T-helper 2 cell (primary cell): ENCODE measurements around the gene ART4.
A peak's percentile ranks its signal among the peaks of the same experiment; 100 is the strongest.

Experiments
- DNase-seq, 5 experiments: peaks; one replicate each; pipeline versions ENCODE4 v3.0.0 to v3.0.0-alpha.2; 2012 to 2022

The ART4 gene

DNA sequence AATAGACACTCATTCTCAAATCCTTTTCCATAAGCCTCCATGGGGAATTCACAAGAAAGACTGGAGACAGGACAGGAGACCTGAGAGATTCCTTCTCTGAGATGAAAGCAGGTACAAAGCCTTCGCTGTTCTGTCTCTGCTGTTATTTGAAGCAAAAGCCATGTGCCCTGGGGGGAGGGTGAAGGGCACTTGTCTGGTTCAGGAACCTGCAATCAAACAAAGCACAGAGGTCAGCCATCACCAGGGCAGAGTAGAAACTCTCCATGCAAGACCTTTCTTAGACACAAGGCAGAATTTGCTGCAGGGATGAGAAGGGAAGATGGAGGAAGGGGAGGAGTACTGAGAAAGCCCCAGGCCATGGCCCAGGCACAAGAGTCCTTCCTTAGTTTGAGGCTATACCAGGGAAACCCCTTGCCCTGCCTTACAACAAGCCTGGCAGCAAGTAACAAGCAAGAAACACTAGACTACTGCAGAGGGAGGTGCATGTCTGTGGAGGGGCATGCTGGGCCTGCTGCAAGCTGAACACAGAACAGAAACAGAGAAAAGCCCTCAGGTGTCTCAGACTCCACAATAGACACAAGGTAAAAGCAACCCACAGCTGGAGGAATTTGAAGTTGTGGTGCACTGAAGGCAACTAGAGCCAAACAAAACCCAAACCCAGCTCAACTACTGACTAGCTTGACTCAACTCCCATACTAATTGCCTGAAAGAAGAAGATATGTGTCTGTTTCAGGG, 7.8 kb upstream of the ART4 start:
- no peak for DNase-seq

DNA sequence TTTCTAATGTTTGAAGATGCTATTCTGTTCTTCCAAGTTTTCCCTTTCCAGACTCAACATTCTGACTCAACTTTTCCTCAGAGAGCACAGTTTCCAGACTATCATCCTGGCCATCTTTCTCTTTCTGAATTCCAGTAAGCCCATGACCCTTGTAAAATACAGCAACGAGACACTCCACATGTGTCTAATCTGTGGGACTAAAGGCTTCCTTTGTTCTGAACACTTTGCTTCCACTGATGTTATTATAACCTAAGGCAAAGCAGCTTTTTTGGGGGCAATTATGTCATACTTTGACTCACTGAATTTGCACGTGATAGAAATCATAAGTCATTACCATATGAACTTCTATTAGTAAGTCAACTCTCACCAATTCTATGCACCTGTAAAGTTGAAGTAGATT, 6.3 kb upstream of the ART4 start:
- DNase-seq, result no peak

DNA sequence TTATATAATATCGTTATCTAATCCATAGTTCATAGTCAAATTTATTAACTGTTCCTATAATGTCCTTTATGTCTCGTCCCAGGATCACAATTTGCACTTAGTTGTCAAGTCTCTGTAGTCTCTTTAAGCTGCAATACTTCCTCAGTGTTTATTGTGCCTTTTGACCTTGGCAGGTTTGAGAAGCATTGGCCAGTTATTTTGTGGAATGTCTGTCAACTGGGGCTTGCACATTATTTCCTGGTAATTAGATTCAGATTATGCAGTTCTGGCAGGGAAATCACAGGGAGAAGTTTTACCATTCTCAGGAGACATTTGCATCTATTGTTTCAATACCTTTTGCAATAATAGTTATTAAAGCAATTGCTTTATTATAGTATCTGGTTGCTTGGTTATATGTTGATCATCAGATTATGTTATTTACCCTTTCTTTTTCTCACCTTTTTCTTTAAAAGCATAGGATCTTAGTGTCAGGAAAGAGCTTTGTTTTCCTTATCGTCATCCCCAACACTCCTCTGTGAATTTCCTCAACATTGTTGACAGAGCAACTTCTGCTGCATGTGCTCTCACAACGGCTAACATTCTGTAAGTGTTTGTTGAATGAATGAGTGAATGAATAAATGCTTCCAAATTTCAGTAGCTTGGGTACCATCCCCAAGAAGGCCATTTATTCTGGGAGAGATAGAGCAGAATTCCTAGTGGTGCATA, 3.7 kb upstream of the ART4 start:
- no peak for DNase-seq

DNA sequence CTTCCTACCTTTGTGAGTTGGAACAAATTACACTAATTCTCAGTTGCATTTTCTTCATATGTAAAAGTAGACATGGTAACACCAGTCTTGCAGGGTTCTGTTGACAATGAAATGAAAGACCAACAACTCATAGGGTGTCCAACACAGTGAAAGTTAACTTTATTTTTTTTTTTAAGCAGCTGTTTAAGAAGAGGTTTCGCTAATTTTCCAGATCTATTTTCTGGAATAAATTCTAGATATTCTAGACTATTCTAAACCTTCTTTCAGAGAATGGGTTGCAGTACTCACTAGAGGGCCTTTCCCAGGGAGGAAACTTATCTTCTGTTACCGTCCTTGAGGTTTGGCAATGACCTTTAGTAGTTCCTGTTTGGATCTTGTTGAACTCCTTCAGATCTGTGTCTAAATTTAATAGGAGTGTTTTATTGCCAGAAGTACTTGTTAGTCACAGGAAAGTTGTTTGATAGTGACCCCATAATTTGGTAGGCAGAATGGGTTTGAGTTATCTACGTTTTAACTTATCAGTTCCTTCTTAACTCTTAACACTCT, 2.8 kb upstream of the ART4 start:
- DNase-seq, result no peak

DNA sequence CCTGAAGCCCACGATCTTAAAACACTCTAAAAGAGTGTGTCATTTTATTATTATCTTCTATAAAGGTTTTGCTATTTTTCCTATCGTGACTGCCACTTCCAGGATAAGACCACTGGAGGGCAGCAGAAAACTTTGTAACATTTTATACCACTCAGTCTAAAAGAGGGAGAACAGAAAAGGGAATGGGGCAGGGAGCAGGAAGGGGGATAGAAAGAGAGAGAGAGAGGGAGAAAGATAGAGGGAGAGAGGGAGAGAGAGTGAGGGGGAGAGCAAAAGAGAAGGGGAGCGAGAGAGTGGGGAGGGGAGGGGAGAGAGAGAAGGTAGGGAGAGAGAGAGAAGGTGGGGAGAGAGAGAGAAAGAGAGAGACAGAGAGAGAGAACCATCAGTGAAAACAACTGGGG, 2.0 kb upstream of the ART4 start:
- DNase-seq, result peak in 2 of 5 experiments; percentile 29 to 47

DNA sequence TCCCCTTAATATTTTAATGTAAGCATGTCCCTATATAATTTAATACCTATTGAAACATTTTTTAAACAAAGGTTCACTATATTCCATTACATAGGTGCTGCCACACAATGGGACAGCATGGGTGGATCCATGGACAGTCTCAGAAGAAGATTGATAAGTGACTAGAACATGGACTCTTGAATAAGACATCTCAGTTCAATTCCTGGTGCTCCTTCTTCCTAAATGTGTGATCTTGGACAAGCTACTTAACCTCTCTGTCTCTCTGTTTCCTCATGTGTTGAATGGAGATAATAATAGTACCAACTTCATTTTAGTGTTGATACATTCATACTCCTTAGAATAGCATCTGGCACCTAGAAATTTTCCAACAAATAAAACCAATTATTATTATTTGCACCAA, 1.1 kb upstream of the ART4 start:
- DNase-seq, result no peak

DNA sequence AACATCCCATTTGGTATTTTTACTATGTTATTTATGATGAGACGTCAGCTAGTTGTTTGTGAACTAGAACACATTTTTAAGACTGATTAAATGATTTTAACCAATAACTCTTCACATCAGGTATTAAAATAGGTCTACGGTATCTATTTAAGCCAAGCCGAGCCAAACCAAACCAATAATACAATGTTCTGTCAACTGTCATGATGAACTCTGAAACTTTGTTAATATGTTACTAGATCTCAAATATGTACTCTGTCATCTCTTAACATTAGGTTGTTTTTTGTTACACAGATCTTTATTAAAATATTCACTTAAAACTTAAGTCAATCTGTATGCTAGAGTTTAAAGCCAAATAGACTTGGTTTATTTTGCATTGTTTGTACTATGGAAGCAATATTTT, 1.0 kb downstream of the ART4 start:
- DNase-seq, result no peak

DNA sequence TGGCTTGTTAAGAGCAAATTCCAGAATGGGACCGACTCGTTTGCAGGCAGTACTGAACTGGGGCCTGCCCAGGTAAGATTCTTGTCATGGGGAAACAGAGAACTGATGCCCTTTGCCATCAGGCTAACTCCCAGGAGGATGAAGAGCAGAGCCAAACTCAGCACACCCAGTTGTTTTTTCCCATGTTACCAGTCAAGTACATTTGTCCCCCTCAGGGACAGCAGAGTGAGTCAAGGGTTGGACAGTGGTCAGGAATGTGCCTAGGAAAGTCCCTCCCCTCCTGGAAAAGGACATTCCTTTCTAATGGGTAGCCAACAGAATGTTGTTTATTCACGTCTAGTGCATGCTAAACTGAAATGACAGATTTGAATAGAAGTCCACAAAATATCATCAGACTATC, 1.6 kb downstream of the ART4 start:
- DNase-seq, result no peak

DNA sequence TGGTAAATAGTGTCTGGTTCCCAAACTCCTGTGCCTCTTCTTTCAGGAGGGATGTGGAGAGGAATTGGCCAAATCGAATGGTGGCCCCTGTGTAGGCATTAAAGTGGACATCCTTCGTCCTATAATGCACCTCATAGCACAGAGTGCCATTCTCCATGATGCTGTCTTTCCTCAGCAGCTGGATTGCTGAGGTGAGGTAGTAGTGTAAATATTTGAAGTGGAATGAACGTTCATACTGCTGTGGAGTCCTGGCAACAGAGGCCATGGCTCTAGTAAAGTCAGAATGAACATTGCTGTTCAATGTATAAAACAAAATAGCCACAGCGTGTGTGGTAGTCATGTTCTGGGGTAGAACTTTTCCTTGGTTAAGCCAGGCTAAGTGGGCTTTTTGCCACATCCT, 2.7 kb downstream of the ART4 start:
- no peak for DNase-seq

DNA sequence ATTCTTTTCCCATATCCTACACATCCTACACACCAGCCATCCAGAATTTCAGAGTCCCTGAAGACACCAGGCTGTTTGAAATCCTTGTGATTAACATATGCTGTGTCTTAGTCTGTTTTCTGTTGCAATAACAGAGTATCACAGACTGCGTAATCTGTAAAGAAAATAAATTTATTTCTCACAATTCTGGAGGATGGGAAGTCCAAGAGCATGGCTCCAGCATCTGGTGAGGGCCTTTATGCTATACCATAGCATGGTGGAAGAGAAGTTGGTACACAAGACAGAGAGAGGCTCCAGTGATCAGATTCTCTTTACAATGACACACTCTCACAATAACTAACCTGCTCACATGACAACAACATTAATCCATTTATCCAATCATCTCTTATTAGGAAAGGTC, 4.1 kb downstream of the ART4 start:
- no peak for DNase-seq

DNA sequence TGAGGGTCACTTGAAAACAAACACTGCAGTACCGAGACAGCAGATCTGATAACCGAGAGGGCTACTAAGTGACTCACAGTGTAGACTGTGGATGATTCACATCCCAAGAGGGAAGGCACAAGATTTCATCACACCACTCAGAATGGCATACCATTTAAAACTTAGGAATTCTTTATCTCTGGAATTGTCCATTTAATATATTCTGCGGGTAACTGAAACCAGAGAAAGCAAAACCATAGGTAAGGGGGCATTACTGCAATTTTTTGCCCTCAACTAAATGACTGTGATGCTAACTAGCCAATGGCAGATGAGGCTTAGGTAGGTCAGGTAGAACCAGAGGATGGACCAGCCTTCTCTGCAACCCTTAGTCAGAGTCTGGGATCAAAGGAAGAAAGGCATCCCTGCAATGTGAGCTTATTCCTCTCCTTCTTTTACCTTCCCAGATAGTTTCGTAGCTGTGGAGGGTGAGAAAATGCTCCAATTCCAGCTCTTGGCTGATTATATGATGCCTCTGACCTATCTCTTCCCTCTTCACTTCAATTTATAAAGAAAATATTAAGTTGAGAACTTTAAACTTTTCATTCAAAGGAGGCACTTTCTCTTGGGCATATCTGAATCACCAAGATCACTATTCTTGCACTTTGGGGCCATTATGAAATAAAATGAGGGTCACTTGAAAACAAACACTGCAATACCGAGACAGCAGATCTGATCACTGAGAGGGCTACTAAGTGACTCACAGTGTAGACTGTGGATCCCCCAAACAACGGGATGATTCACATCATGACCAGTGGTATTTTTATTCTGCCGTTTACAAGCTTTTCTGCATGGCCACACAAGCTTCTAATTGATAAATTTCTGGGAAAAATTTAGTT, 6.8 kb downstream of the ART4 start:
- no peak for DNase-seq

DNA sequence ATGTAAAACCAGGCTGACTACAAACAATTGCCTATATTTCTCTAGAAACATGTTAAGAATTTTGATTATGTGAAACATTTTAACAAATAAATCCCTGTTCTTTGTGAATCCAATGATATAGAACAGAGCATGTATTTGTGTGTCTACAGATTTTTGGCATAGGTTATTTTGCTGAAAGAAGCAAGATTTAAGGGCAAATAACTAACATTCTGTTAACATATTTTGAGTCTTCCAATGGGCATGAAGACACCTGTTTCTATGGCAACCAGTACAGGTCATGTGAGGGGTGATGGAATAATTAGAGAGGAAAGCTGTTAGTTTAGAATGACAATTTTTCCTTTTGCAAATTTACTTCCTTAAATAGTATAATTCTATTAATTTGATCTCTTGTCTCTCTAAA, 8.8 kb downstream of the ART4 start:
- DNase-seq, result no peak

DNA sequence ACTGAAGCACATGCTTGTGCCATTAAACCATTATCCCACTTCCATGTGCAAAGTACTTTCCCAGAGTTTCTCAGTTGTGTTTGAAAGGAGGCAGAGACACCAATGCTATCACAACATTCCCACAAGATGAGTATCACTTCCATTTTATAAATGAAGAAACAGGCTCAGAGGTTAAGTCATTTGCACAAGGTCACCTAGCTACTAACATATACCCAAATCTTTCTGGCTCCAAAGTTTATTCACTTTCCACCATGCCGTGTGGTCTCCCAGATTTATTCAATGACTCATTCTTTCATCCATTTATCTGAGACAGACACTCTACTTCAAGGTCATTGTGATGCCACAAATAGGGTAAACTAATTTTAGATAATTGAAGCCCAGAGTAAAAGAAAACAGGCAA, 9.4 kb downstream of the ART4 start:
- no peak for DNase-seq

DNA sequence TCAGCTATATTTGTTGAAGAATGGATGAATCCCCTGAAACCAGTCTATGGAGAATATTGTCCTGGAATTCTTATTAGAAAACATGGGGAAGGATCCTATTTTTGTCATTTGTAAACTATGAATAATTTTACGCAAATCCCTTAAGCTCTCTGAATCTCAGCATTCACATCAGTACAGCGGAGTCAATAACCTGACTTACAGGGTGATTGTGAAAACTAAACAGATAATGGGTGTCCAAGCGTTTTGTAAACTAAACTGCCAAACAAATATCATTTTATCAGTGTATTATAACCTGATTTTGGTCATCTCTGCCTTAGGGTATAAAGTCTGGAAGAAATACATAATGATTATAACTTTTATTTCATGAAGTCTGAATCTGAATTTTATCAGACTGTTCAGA, 10.0 kb downstream of the ART4 start:
- no peak for DNase-seq

DNA sequence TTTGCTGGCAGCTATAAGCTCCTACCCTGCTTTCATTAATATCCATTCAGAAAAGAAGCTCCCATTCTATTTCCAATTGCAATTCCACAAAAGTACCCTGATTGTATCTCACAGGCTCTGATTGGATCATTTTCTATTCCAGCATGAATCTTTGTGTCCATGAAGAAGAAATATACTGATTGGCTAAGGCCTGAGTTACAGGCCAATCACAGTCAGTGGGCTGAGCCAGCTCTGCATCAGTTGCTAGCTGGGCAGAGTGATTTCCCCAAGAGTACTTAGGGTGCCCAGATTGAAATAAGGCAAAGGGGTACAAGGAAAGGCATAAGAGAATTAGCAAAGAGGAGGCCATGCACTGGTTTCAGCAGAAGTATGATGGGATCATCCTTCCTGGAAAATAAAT, 14.4 kb downstream of the ART4 start:
- peak in 1 of 5 experiments; percentile 21 for DNase-seq

DNA sequence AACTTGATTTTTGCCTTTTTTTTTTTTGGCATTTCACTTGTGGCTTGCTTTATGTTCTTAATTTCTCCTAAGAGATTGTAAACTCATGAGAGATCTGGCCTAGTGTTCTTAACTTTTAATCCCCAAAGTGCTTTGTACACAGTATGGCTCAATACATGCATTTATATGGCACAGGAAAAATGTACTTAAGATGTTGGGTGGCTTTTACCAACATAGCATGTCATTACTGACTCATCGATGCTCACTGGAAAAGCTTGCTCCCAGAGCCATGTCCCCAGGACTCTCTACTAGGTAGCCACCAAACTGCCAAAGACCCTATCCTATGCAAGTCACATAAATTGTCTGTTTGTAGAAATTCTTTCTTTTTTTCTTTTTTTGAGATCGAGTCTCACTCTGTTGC, 16.3 kb downstream of the ART4 start:
- DNase-seq, result no peak

DNA sequence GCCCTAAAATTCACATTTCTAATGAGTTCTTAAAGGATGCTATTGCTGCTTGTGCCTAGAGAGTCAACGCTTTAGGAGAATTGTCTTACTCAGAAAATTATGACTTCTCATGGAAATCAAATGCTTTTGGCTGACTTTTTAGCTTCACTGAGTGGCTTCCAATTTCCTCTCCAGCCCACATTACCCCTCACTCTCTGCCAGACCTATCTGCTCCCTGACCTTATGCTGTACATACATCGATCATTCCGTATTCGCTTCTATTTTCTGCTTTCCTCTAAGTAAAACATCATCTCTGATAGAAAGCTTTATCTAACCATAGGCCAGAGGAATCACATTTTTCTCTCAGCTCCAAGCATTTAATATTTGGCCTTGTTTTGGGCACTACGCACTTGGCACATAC, 16.8 kb downstream of the ART4 start:
- no peak for DNase-seq

DNA sequence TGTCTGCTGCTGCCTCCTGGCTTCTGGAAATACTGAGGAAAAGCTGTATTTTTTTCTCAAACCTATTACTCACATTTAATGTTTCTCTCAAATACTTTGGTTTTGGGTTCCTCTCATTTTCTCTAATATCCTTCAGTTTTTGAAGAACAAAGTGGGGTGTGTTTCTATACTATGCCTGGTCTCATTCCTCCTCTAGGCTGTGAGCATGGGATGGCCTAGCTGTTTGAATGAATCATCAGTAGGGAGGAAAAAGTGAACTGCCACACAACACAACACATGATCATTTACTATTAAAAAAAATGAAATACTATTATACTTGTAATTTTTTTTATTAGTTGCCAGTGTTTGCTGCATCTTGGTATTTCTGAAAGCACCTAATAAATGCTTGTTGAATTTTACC, 18.1 kb downstream of the ART4 start:
- no peak for DNase-seq

DNA sequence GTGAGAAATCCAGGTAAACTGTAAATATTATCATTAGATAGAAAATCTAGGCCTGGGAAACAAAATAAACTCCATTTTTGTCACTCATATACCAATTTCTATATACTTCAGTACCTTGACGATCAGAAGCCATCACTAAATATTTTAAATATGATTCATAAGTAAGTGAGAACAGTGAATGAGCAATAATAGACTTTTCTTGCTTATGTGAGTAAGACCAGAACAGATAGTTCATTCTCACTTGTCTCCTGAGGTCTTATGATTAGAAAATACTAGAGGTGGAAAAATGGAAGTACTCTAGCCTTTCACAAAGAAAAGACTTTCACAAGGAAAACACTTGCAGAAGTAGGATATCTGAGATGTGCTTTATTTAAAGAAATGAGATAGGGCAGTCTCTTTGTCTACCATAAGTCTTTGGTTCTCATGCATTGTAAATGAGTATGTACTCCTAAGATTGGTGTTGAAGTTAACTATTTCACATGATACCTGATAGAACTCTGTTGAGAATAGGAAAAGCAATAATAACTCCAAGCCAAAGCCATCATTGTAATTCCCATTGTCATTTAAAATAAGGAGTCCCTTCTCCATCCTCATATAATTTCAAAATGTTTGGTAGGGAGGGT, 19.2 kb downstream of the ART4 start:
- no peak for DNase-seq

DNA sequence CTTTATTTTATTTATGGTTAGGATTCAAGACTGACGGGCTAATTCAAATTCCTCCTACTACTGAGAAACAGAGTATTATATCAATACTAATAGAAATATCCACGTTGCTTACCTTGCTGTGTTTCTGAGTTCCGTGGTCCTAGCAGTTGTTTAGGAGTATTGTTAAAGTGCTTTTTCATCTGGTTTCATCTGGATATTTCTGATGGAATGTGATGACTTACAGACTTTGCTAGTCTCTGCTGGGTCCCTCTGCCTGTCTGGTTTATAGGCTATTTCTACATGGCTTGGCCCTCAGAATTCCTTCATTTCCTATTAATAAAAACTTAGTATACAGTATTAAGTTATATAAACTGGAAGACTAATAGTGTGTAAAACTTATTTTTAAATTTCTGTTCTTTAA, 29.3 kb downstream of the ART4 start, which contains the start of gene SMCO3:
Gene SMCO3 (minus strand): TSS at position 169 of the 400 bp plus-strand sequence. CDS start 7,502 bp downstream, outside the sequence.
- DNase-seq, result no peak

DNA sequence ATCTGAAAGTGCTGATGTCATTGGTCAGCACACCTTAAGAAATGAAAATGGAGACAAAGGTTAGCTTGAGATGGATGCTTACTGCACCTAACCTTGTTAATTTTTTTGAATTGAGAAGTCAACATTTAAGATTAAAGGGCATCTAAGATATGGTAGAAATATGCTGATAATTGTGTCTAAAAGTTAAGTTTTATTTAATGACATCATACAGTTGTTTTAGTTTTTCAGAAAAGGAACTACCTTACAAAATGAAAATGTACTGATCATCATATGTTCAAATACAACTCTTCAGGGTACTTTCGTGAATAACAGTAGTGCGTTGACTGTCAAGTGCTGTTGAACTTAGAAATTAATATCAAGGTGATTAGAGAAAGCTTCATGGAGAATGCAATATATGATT, 31.8 kb downstream of the ART4 start:
- DNase-seq, result no peak

DNA sequence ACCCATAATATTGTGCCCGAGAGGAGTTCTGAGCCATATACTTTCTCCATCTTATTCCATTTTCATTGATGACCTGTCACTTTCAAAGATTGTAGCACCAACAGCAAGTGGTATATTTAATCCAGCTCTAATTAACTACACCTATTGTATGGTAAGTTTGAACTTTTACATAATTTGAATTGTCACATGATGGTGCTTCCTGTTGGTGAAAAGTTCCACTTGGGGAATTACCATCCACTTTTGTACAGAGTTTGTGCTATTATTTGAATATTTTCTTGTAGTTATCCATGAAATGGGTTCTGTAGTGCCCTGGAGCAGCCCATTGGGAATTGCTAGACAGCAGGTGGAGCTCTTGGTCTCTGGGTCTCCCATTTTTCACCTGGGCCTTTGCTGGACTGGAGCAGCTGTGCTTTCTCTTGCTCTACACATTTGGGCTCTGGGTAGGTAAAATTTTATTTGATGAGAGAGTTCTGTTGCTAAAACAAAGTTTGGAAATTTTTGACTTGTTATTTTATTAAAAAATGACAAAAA, 32.3 kb downstream of the ART4 start:
- DNase-seq, result no peak
